ENCODE data around the gene KCNN2.

The KCNN2 gene

GRCh38 chr5:114544561-114544960 lies 182.7 kb downstream of the KCNN2 start:
- DNase-seq (ENCODE audit: low read depth in 2 of 2) = no peak

Data from stimulated activated CD4-positive, alpha-beta T cell treated with anti-CD3 and anti-CD28 coated beads, Interleukin-1b, Interleukin-23, amount 100 ng/mL, for 4 hours (primary cell).